Measurements from ENCODE around the gene CLCN5.

GRCh38 chrX:50075630-50076339 is 153.4 kb downstream of the CLCN5 start:
- TF ChIP-seq CTCF (IDR thresholded peaks at IDR 0.05) (no peak), POLR2A (IDR thresholded peaks at IDR 0.05) (no peak)
